ENCODE measurements around the gene LIME1. TPM values are rescaled to one million over a fixed set of nuclear protein-coding genes. Genes with fewer than 3 reads are reported as not detected.

Gene LIME1
- total and polyA plus RNA-seq, 9 of the 15 experiments (the other 6 are each of a cell fraction or from before 2014, with no cell fraction given) = 0.11 to 17.1 (median 2.8) TPM; not detected in 2

- TF ChIP-seq ZNF277 (CRISPR knock-in tag; IDR thresholded peaks at IDR 0.05; ENCODE audit: borderline replicate concordance) = no peak
- peak; percentile 11; the same call in 1 of the 2 replicates for TF ChIP-seq RBFOX2 (IDR thresholded peaks at IDR 0.05; ENCODE audit: low read depth, low read length)
- 0 out of 2 replicates have a peak, but pooled peaks have one; percentile 26 for TF ChIP-seq POLR2A (conservative IDR thresholded peaks at IDR 0.05)
- peak; percentile 1 for TF ChIP-seq CCNT2 (IDR thresholded peaks at IDR 0.05; ENCODE audit: borderline replicate concordance, extremely low read depth, insufficient read length, low read depth, low read length)
- peak; percentile 64 for TF ChIP-seq POLR2G (IDR thresholded peaks at IDR 0.05; ENCODE audit: low read depth, low read length)
- TF ChIP-seq GABPA (tag; conservative IDR thresholded peaks at IDR 0.05; ENCODE audit: low read depth) = no peak
- TF ChIP-seq GABPB1 (CRISPR knock-in tag; IDR thresholded peaks at IDR 0.05) = no peak
- TF ChIP-seq RBM22 (IDR thresholded peaks at IDR 0.05; ENCODE audit: low read depth, low read length, poor library complexity, severe bottlenecking) = peak; percentile 46
- no peak for TF ChIP-seq MNT (conservative IDR thresholded peaks at IDR 0.05)
- TF ChIP-seq MTA1 (IDR thresholded peaks at IDR 0.05; ENCODE audit: borderline replicate concordance) = no peak
- no peak for TF ChIP-seq ZBTB49 (CRISPR knock-in tag; IDR thresholded peaks at IDR 0.05; ENCODE audit: borderline replicate concordance)
- no peak for TF ChIP-seq MAFF (IDR thresholded peaks at IDR 0.05; ENCODE audit: low read length)
- TF ChIP-seq ESRRB (CRISPR knock-in tag; IDR thresholded peaks at IDR 0.05; ENCODE audit: borderline replicate concordance) = no peak
- FAIRE-seq (no peak), ATAC-seq (no peak), DNase-seq (ENCODE audit: extremely low read depth in 1 of 4, low spot score in 3 of 4) (no peak)
- no peak overlapping the region for H3K4me3 ChIP-seq
- no TSS peak for BruUV-seq (replicated peaks)
- no peak overlapping the region for H3K27ac ChIP-seq (ENCODE audit: extremely low read depth, low read depth, low read length)
- peaks cover 37% of the 10 kb centered on the region; the same call in 2 of the 3 replicates for H3K36me3 ChIP-seq (ENCODE audit: control insufficient read depth, insufficient read depth, low read length)
- 88% methylated on average over 14 of the region's 20 CpGs for WGBS (ENCODE audit: insufficient coverage, low coverage, missing lambda C conversion rate)
- ChIA-PET CTCF (ENCODE audit: low intra/inter-chr PET ratio) (no interaction called here), POLR2A (interaction anchor here (0.6 to 1.3 kb wide), 2 partner anchors 10 to 199 kb away, joined by 4 to 6 read pairs; no protein-coding TSS in a partner anchor)
- no peak overlapping the region for H3K4me2 ChIP-seq (ENCODE audit: insufficient read depth, low read length)
- no peaks in the 10 kb centered on the region for H3K9me1 ChIP-seq (ENCODE audit: control insufficient read depth, insufficient read depth, low read length)
- intact Hi-C loops (cut with micrococcal nuclease) (no loop called here), in situ Hi-C loops (cut with MboI) (no loop called here)
- H2AFZ ChIP-seq (ENCODE audit: low read depth, low read length) = no peak overlapping the region
- peaks cover 0 to 75% of the 10 kb centered on the region in 2 experiments; a peak in 2 of 5 replicates for H3K4me1 ChIP-seq (replicated peaks in 1 of 2; ENCODE audit: control insufficient read depth in 2 of 2, insufficient read depth in 2 of 2, low read length in 2 of 2)
- H3K9ac ChIP-seq (ENCODE audit: insufficient read depth in 1 of 2, low read depth in 2 of 2, low read length in 2 of 2) = no peak overlapping the region; a peak in 1 of 4 replicates
- no peaks in the 10 kb centered on the region for H4K20me1 ChIP-seq (replicated peaks; ENCODE audit: control insufficient read depth, insufficient read depth, low read length)
- no peaks in the 10 kb centered on the region for H3K27me3 ChIP-seq (ENCODE audit: control insufficient read depth in 2 of 2, insufficient read depth in 2 of 2, low read length in 2 of 2)
- no peaks in the 10 kb centered on the region for H3K9me3 ChIP-seq (replicated peaks; ENCODE audit: control insufficient read depth, insufficient read depth, low read depth, low read length)
- no peaks in the 10 kb centered on the region for H3K79me2 ChIP-seq (ENCODE audit: control insufficient read depth, insufficient read depth, low read length)
Observed at GRCh38 chr20:63692436-63693082, 43.9 kb upstream of the LIME1 start.
